ENCODE measurements around the gene NRL.

GRCh38 chr14:24119691-24120090 lies 4.9 kb upstream of the NRL start:
- TF ChIP-seq, protein P1, sequence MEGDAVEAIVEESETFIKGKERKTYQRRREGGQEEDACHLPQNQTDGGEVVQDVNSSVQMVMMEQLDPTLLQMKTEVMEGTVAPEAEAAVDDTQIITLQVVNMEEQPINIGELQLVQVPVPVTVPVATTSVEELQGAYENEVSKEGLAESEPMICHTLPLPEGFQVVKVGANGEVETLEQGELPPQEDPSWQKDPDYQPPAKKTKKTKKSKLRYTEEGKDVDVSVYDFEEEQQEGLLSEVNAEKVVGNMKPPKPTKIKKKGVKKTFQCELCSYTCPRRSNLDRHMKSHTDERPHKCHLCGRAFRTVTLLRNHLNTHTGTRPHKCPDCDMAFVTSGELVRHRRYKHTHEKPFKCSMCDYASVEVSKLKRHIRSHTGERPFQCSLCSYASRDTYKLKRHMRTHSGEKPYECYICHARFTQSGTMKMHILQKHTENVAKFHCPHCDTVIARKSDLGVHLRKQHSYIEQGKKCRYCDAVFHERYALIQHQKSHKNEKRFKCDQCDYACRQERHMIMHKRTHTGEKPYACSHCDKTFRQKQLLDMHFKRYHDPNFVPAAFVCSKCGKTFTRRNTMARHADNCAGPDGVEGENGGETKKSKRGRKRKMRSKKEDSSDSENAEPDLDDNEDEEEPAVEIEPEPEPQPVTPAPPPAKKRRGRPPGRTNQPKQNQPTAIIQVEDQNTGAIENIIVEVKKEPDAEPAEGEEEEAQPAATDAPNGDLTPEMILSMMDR (IDR thresholded peaks at IDR 0.05), result no peak
- no peak for TF ChIP-seq POLR2AphosphoS5 (IDR thresholded peaks at IDR 0.05)

Measured in transverse colon (tissue), 4 donors.